Adrenal gland (tissue), 5 donors: ENCODE measurements around the gene MSI1.

ENCODE experiments used
- CTCF ChIP-seq, 6 experiments: fragments of 450-650 bp in 4 of 6; fragments of 200-600 bp in 2 of 6; sonication (generic) in 1 of 6; IDR thresholded peaks; 1 replicate in 5 of 6; 2 replicates in 1 of 6; pipeline versions ENCODE4 v1.5.1 to v1.8.0; 2016 to 2021; ENCODE audit warnings: antibody characterized with exemption in 6 of 6, mild to moderate bottlenecking in 2 of 6, moderate library complexity in 1 of 6
- POLR2A ChIP-seq, 2 donors: fragments of 450-650 bp; IDR thresholded peaks; one replicate each; pipeline ENCODE4 v1.6.1; 2017; ENCODE audit warnings: antibody characterized with exemption in 2 of 2, mild to moderate bottlenecking in 2 of 2, moderate library complexity in 1 of 2
- donor health status: DM: no; HTN: no; CAD: no.

GRCh38 chr12:120369603-120370342, 809 bp upstream of the MSI1 start:
- TF ChIP-seq CTCF (IDR thresholded peaks at IDR 0.05) (no peak), POLR2A (IDR thresholded peaks at IDR 0.05) (no peak)
